NCI-H446 treated with DMSO at 0.1 percent for 48 hours (cell line): ENCODE results near the gene RIPOR2.

Source experiments
- DNase-seq: peaks from one replicate; lab custom pipeline; 2025; lab: John Stamatoyannopoulos, UW

RIPOR2 gene

GRCh38 chr6:24935366-24936152 is at the start of gene RIPOR2:
Gene RIPOR2, minus strand, starts transcription at chr6:24935960. Its CDS starts 62 bp downstream, at chr6:24935898.
- no peak for DNase-seq

- no peak for DNase-seq
These were observed 49.6 kb upstream of the RIPOR2 start for GRCh38 chr6:24985323-24985722.

GRCh38 chr6:24982231-24982630 is 46.5 kb upstream of the RIPOR2 start:
- DNase-seq = no peak

GRCh38 chr6:24981386-24981760 is 45.6 kb upstream of the RIPOR2 start:
- DNase-seq = no peak

- no peak for DNase-seq
These were observed 45.0 kb upstream of the RIPOR2 start for GRCh38 chr6:24980507-24981385.

- DNase-seq = no peak
These were observed 43.4 kb upstream of the RIPOR2 start for GRCh38 chr6:24979176-24979575.

GRCh38 chr6:24974182-24975171 is 38.7 kb upstream of the RIPOR2 start:
- DNase-seq = no peak

- no peak for DNase-seq
These were observed 36.7 kb upstream of the RIPOR2 start for GRCh38 chr6:24972311-24972958.

- no peak for DNase-seq
These were observed 35.3 kb upstream of the RIPOR2 start for GRCh38 chr6:24971067-24971466.

- no peak for DNase-seq
These were observed 33.6 kb upstream of the RIPOR2 start for GRCh38 chr6:24969343-24969860.

- no peak for DNase-seq
These were observed 33.0 kb upstream of the RIPOR2 start for GRCh38 chr6:24968783-24969182.

- no peak for DNase-seq
These were observed 31.5 kb upstream of the RIPOR2 start for GRCh38 chr6:24967211-24967610.

- no peak for DNase-seq
These were observed 30.6 kb upstream of the RIPOR2 start for GRCh38 chr6:24966381-24966780.

GRCh38 chr6:24963887-24964570 is 28.3 kb upstream of the RIPOR2 start:
- no peak for DNase-seq

GRCh38 chr6:24963339-24963738 is 27.6 kb upstream of the RIPOR2 start:
- DNase-seq = no peak

GRCh38 chr6:24961852-24962251 is 26.1 kb upstream of the RIPOR2 start:
- DNase-seq = no peak

GRCh38 chr6:24960991-24961475 is 25.3 kb upstream of the RIPOR2 start:
- DNase-seq = no peak

- no peak for DNase-seq
These were observed 23.6 kb upstream of the RIPOR2 start for GRCh38 chr6:24959319-24959718.

- DNase-seq = no peak
These were observed 21.4 kb upstream of the RIPOR2 start for GRCh38 chr6:24957199-24957598.

- DNase-seq = no peak
These were observed 18.0 kb upstream of the RIPOR2 start for GRCh38 chr6:24953726-24954125.
